ENCODE results near the gene DCP1A. TPM values are rescaled to one million over a fixed set of nuclear protein-coding genes. Genes with fewer than 3 reads are reported as not detected.
A peak's percentile ranks its signal among the peaks of the same experiment; 100 is the strongest.
"Not testable (repeated sequence)": the region's sequence is repeated elsewhere in the genome, so short reads cannot be mapped to it uniquely, and the experiment has no call there.

The DCP1A gene
- total RNA-seq, 1 donor from 2014 or later, result 33.8 TPM

GRCh38 chr3:53255423-53255774 is 91.9 kb downstream of the DCP1A start:
- no peak for TF ChIP-seq CTCF (IDR thresholded peaks at IDR 0.05; ENCODE audit: unreplicated experiment)
- peak overlapping the region; percentile 94 for H3K4me3 Mint-ChIP-seq (ENCODE audit: unreplicated experiment)
- peaks cover 3% of the 10 kb centered on the region for H3K36me3 Mint-ChIP-seq (ENCODE audit: low read depth, unreplicated experiment)
- no peak for DNase-seq (ENCODE audit: low spot score)
- no peak overlapping the region for H3K27ac Mint-ChIP-seq (ENCODE audit: unreplicated experiment)
- no peaks in the 10 kb centered on the region for H3K9me3 Mint-ChIP-seq (ENCODE audit: unreplicated experiment)
- peaks cover 10% of the 10 kb centered on the region for H3K27me3 Mint-ChIP-seq (ENCODE audit: unreplicated experiment)
- peaks cover 38% of the 10 kb centered on the region for H3K4me1 Mint-ChIP-seq (ENCODE audit: unreplicated experiment)

- Mint-ChIP-seq H3K36me3 (ENCODE audit: low read depth, unreplicated experiment) (peaks cover 3% of the 10 kb centered on the region), H3K27ac (ENCODE audit: unreplicated experiment) (peak overlapping the region; percentile 77), H3K27me3 (ENCODE audit: unreplicated experiment) (peaks cover 10% of the 10 kb centered on the region), H3K9me3 (ENCODE audit: unreplicated experiment) (no peaks in the 10 kb centered on the region), H3K4me1 (ENCODE audit: unreplicated experiment) (peaks cover 40% of the 10 kb centered on the region), H3K4me3 (ENCODE audit: unreplicated experiment) (peak overlapping the region; percentile 94)
- peak; percentile 62 for DNase-seq (ENCODE audit: low spot score)
- TF ChIP-seq CTCF (IDR thresholded peaks at IDR 0.05; ENCODE audit: unreplicated experiment), result no peak
Measured at GRCh38 chr3:53254509-53255422, 92.6 kb downstream of the DCP1A start.

- H3K4me3 Mint-ChIP-seq (ENCODE audit: unreplicated experiment), result peak overlapping the region; percentile 94
- no peak for DNase-seq (ENCODE audit: low spot score)
- peaks cover 3% of the 10 kb centered on the region for H3K36me3 Mint-ChIP-seq (ENCODE audit: low read depth, unreplicated experiment)
- H3K27me3 Mint-ChIP-seq (ENCODE audit: unreplicated experiment), result peaks cover 6% of the 10 kb centered on the region
- no peak for TF ChIP-seq CTCF (IDR thresholded peaks at IDR 0.05; ENCODE audit: unreplicated experiment)
- peak overlapping the region; percentile 77 for H3K27ac Mint-ChIP-seq (ENCODE audit: unreplicated experiment)
- H3K9me3 Mint-ChIP-seq (ENCODE audit: unreplicated experiment), result no peaks in the 10 kb centered on the region
- peaks cover 43% of the 10 kb centered on the region for H3K4me1 Mint-ChIP-seq (ENCODE audit: unreplicated experiment)
Measured at GRCh38 chr3:53253707-53254508, 93.4 kb downstream of the DCP1A start.

GRCh38 chr3:53252947-53253322 is 94.4 kb downstream of the DCP1A start:
- Mint-ChIP-seq H3K4me1 (ENCODE audit: unreplicated experiment) (peaks cover 48% of the 10 kb centered on the region), H3K27ac (ENCODE audit: unreplicated experiment) (peak overlapping the region; percentile 99), H3K4me3 (ENCODE audit: unreplicated experiment) (peak overlapping the region; percentile 1)
- not testable (repeated sequence) for H3K9me3 Mint-ChIP-seq (ENCODE audit: unreplicated experiment); DNase-seq (ENCODE audit: low spot score); H3K27me3 Mint-ChIP-seq (ENCODE audit: unreplicated experiment); H3K36me3 Mint-ChIP-seq (ENCODE audit: low read depth, unreplicated experiment)

GRCh38 chr3:53252096-53252946 is 95.0 kb downstream of the DCP1A start:
- peak overlapping the region; percentile 80 for H3K4me3 Mint-ChIP-seq (ENCODE audit: unreplicated experiment)
- peaks cover 5% of the 10 kb centered on the region for H3K27me3 Mint-ChIP-seq (ENCODE audit: unreplicated experiment)
- no peak for DNase-seq (ENCODE audit: low spot score)
- TF ChIP-seq CTCF (IDR thresholded peaks at IDR 0.05; ENCODE audit: unreplicated experiment), result no peak
- H3K36me3 Mint-ChIP-seq (ENCODE audit: low read depth, unreplicated experiment), result peaks cover 6% of the 10 kb centered on the region
- no peaks in the 10 kb centered on the region for H3K9me3 Mint-ChIP-seq (ENCODE audit: unreplicated experiment)
- peak overlapping the region; percentile 99 for H3K27ac Mint-ChIP-seq (ENCODE audit: unreplicated experiment)
- peaks cover 52% of the 10 kb centered on the region for H3K4me1 Mint-ChIP-seq (ENCODE audit: unreplicated experiment)

Data from endothelial cell (in vitro differentiated cells).